COLO668 (cell line): ENCODE results near the gene ST3GAL3.

Experiments used
- DNase-seq: peaks from one replicate; lab custom pipeline; 2025; ENCODE audit not compliant: unreplicated experiment; lab: John Stamatoyannopoulos, UW

ST3GAL3 gene

GRCh38 chr1:43873851-43874250 lies 166.5 kb downstream of the ST3GAL3 start:
- DNase-seq: no peak

- DNase-seq: no peak
Measured at GRCh38 chr1:43874716-43875115, 167.4 kb downstream of the ST3GAL3 start.

- DNase-seq: no peak
Measured at GRCh38 chr1:43875331-43875730, 168.0 kb downstream of the ST3GAL3 start.

GRCh38 chr1:43877101-43877500 lies 169.8 kb downstream of the ST3GAL3 start:
- DNase-seq: no peak

- no peak for DNase-seq
Measured at GRCh38 chr1:43878440-43878839, 171.1 kb downstream of the ST3GAL3 start.

- DNase-seq: no peak
Measured at GRCh38 chr1:43878854-43879253, 171.5 kb downstream of the ST3GAL3 start.

GRCh38 chr1:43879414-43879813 lies 172.1 kb downstream of the ST3GAL3 start:
- no peak for DNase-seq

- no peak for DNase-seq
Measured at GRCh38 chr1:43879996-43880395, 172.7 kb downstream of the ST3GAL3 start.

- DNase-seq: no peak
Measured at GRCh38 chr1:43880604-43881003, 173.3 kb downstream of the ST3GAL3 start.

GRCh38 chr1:43881415-43881814 lies 174.1 kb downstream of the ST3GAL3 start:
- DNase-seq: no peak

- no peak for DNase-seq
Measured at GRCh38 chr1:43882763-43883162, 175.4 kb downstream of the ST3GAL3 start.

- DNase-seq: peak; percentile 48
Measured at GRCh38 chr1:43883321-43883720, 176.0 kb downstream of the ST3GAL3 start.

GRCh38 chr1:43885279-43885801 lies 178.0 kb downstream of the ST3GAL3 start:
- DNase-seq: peak; percentile 51

- no peak for DNase-seq
Measured at GRCh38 chr1:43887748-43888147, 180.4 kb downstream of the ST3GAL3 start.

- DNase-seq: no peak
Measured at GRCh38 chr1:43890815-43891214, 183.5 kb downstream of the ST3GAL3 start.

GRCh38 chr1:43893006-43893405 lies 185.7 kb downstream of the ST3GAL3 start:
- DNase-seq: no peak

GRCh38 chr1:43898981-43899380 lies 191.6 kb downstream of the ST3GAL3 start:
- no peak for DNase-seq

- no peak for DNase-seq
Measured at GRCh38 chr1:43900386-43900785, 193.1 kb downstream of the ST3GAL3 start.

- DNase-seq: no peak
Measured at GRCh38 chr1:43901196-43901961, 194.0 kb downstream of the ST3GAL3 start.

GRCh38 chr1:43902058-43902831 lies 194.9 kb downstream of the ST3GAL3 start:
- peak; percentile 31 for DNase-seq

GRCh38 chr1:43904660-43905551 lies 197.6 kb downstream of the ST3GAL3 start:
- no peak for DNase-seq
